B cell (primary cell): ENCODE data around the gene NDUFA6. TPM values are rescaled to one million over a fixed set of nuclear protein-coding genes. Genes with fewer than 3 reads are reported as not detected.

Experiments used
- ATAC-seq: fragments of 200-7000 bp; cut with Tn5 transposase; one replicate; pipeline ENCODE4 v1.10.0; 2021; ENCODE audit warnings: low read depth, mild to moderate bottlenecking, moderate number of reproducible peaks, moderate library complexity
- CTCF ChIA-PET: fragments of 350-600 bp; sonication (Branson Sonifier 250); formaldehyde crosslinking; loops from one replicate; lab custom pipeline; 2021; ENCODE audit warnings: antibody characterized with exemption, inconsistent platforms; lab: Charles Lee
- POLR2A ChIA-PET: fragments of 350-600 bp; sonication (Branson Sonifier 250); formaldehyde crosslinking; loops from one replicate; lab custom pipeline; 2021; ENCODE audit warnings: antibody characterized with exemption; lab: Charles Lee
- DNase-seq: peaks from one replicate; pipeline ENCODE4 v3.0.0; 2013
- H2AFZ ChIP-seq: 2 replicates; pipeline ENCODE4 v1.6.1; 2012; ENCODE audit warnings: mild to moderate bottlenecking, low read depth, low read length; ENCODE audit not compliant: insufficient read depth, poor library complexity, severe bottlenecking
- H3K27ac ChIP-seq, 2 donors: 1 replicate in 1 of 2; 2 replicates in 1 of 2; pipeline ENCODE4 v1.5.1; 2012 to 2013; ENCODE audit warnings: low read length in 2 of 2, mild to moderate bottlenecking in 2 of 2, moderate library complexity in 1 of 2
- H3K27me3 ChIP-seq, 4 experiments: fragments of 200-600 bp in 1 of 4; sonication (generic) in 1 of 4; replicated peaks in 1 of 4; 1 replicate in 2 of 4; 2 replicates in 2 of 4; pipeline versions ENCODE4 v1.6.1 to v1.7.0; 2013 to 2016; ENCODE audit warnings: low read length in 3 of 4, mild to moderate bottlenecking in 2 of 4, mixed read lengths in 1 of 4, moderate library complexity in 1 of 4; ENCODE audit not compliant: insufficient read depth in 4 of 4, control insufficient read depth in 3 of 4; ENCODE audit errors: control extremely low read depth in 1 of 4
- H3K36me3 ChIP-seq, 2 experiments: replicated peaks in 1 of 2; 1 replicate in 1 of 2; 2 replicates in 1 of 2; pipeline versions ENCODE4 v1.6.1 to v1.7.1; 2013; ENCODE audit warnings: low read length in 1 of 2; ENCODE audit not compliant: insufficient read depth in 2 of 2, control insufficient read depth in 1 of 2; ENCODE audit errors: control extremely low read depth in 1 of 2, extremely low read depth in 1 of 2
- H3K4me1 ChIP-seq, 2 donors: fragments of 200-600 bp in 1 of 2; sonication (generic) in 1 of 2; 1 replicate in 1 of 2; 2 replicates in 1 of 2; pipeline versions ENCODE4 v1.5.1 to v1.6.1; 2013 to 2017; ENCODE audit warnings: low read length in 2 of 2; ENCODE audit not compliant: control insufficient read depth in 2 of 2, insufficient read depth in 2 of 2
- H3K4me2 ChIP-seq: replicated peaks from 2 replicates; pipeline ENCODE3; 2012; ENCODE audit warnings: mild to moderate bottlenecking, low read depth, low read length; ENCODE audit not compliant: poor library complexity, severe bottlenecking
- H3K4me3 ChIP-seq, 5 experiments: fragments of 200-600 bp in 1 of 5; sonication (generic) in 1 of 5; 1 replicate in 3 of 5; 2 replicates in 2 of 5; pipeline versions ENCODE4 v1.5.1 to v1.7.0; 2011 to 2016; ENCODE audit warnings: low read length in 4 of 5, mild to moderate bottlenecking in 4 of 5, low read depth in 2 of 5, control low read depth in 1 of 5, moderate library complexity in 1 of 5; ENCODE audit not compliant: insufficient read depth in 1 of 5; ENCODE audit errors: control extremely low read depth in 1 of 5, extremely low read depth in 1 of 5
- H3K79me2 ChIP-seq: fragments of 200-600 bp; sonication (generic); one replicate; pipeline ENCODE4 v1.6.0; 2016; ENCODE audit warnings: low read length; ENCODE audit not compliant: control insufficient read depth, insufficient read depth
- H3K9ac ChIP-seq: fragments of 200-600 bp; sonication (generic); 2 replicates; pipeline ENCODE4 v1.6.1; 2017; ENCODE audit warnings: mild to moderate bottlenecking, low read length, moderate library complexity
- H3K9me3 ChIP-seq, 3 donors: one replicate each; pipeline versions ENCODE4 v1.6.1 to v1.7.1; 2013; ENCODE audit warnings: low read length in 2 of 3; ENCODE audit not compliant: control insufficient read depth in 2 of 3, insufficient read depth in 1 of 3; ENCODE audit errors: control extremely low read depth in 1 of 3
- H4K20me1 ChIP-seq: 2 replicates; pipeline ENCODE4 v1.6.0; 2012; ENCODE audit warnings: mild to moderate bottlenecking, low read length; ENCODE audit not compliant: insufficient read depth, control insufficient read depth, poor library complexity, severe bottlenecking
- H3K27ac Mint-ChIP-seq: one replicate; pipeline ENCODE4 v1.8.0; 2021; ENCODE audit warnings: mixed read lengths
- H3K27me3 Mint-ChIP-seq: one replicate; pipeline ENCODE4 v1.8.0; 2021; ENCODE audit warnings: mixed read lengths
- H3K4me1 Mint-ChIP-seq: one replicate; pipeline ENCODE4 v1.8.0; 2021; ENCODE audit warnings: mixed read lengths
- H3K4me3 Mint-ChIP-seq: one replicate; pipeline ENCODE4 v1.8.0; 2021; ENCODE audit warnings: mixed read lengths
- H3K9me3 Mint-ChIP-seq: one replicate; pipeline ENCODE4 v1.8.0; 2022; ENCODE audit warnings: mixed read lengths; ENCODE audit not compliant: insufficient read depth
- CTCF ChIP-seq: fragments of 200-600 bp; IDR thresholded peaks from one replicate; pipeline ENCODE4 v1.8.0; 2022; ENCODE audit warnings: antibody characterized with exemption, mild to moderate bottlenecking
- EZH2 ChIP-seq: IDR thresholded peaks from 2 replicates; pipeline ENCODE4 v1.6.1; 2012; ENCODE audit warnings: borderline replicate concordance, low read depth, mild to moderate bottlenecking, moderate library complexity, low read length; ENCODE audit not compliant: insufficient read depth, poor library complexity, severe bottlenecking
- WGBS: methylation state at CpG from one replicate; pipeline ENCODE4 v1.1.5; 2013; ENCODE audit warnings: missing lambda C conversion rate; ENCODE audit not compliant: insufficient coverage; 5-methylcytosine and 5-hydroxymethylcytosine counted together
- intact Hi-C: fragments of 100-400 bp; cut with micrococcal nuclease; formaldehyde crosslinking; loops from one replicate; pipeline ENCODE4 v1.10.0; 2022
- polyA plus RNA-seq: library from polyadenylated mRNA; depleted of rRNA; stranded (reverse); fragments of >200 nt; gene quantifications from 2 replicates; pipeline ENCODE4 v1.2.3, GENCODE V29; 2012
- total RNA-seq, 2 donors: library from RNA; stranded (reverse); fragments of 120-200 nt in 1 of 2; gene quantifications; 1 replicate in 1 of 2; 2 replicates in 1 of 2; pipeline versions ENCODE4 v1.2.3 to v1.2.4, GENCODE V29; 2013 to 2022

NDUFA6 gene
- total and polyA plus RNA-seq, 2 donors (not counting 1 experiment from before 2014, with no cell fraction given): 26.2 to 47.8 TPM

- intact Hi-C loops: no loop called here
Observed at GRCh38 chr22:42138972-42139371, 48.4 kb upstream of the NDUFA6 start.

More at GRCh38 chr22:42138972-42139371, 48.4 kb upstream of the NDUFA6 start:
- Histone ChIP-seq H3K79me2 (no peaks in the 10 kb centered on the region), H3K9ac (no peak overlapping the region), H3K4me1 (no peaks in the 10 kb centered on the region), H3K27me3 (peaks cover 0 to 5% (median 0%) of the 10 kb centered on the region in 4 experiments), H3K27ac (no peak overlapping the region), H4K20me1 (no peaks in the 10 kb centered on the region), H3K4me3 (no peak overlapping the region), H2AFZ (no peak overlapping the region), H3K4me2 (no peak overlapping the region), H3K9me3 (no peaks in the 10 kb centered on the region), H3K36me3 (no peaks in the 10 kb centered on the region)
- no peaks in the 10 kb centered on the region for H3K4me1 Mint-ChIP-seq
- CTCF ChIA-PET: no interaction called here
- 100% methylated on average over 1 of the region's 2 CpGs for WGBS
- H3K27ac Mint-ChIP-seq: no peak overlapping the region
- H3K4me3 Mint-ChIP-seq: no peak overlapping the region
- TF ChIP-seq EZH2 (no peak), CTCF (no peak)
- H3K9me3 Mint-ChIP-seq: no peaks in the 10 kb centered on the region
- DNase-seq (no peak), ATAC-seq (no peak)
- POLR2A ChIA-PET: no interaction called here
- H3K27me3 Mint-ChIP-seq: no peaks in the 10 kb centered on the region
